ENCODE results near the gene MRTFB.
"Not testable (repeated sequence)": the region's sequence is repeated elsewhere in the genome, so short reads cannot be mapped to it uniquely, and the experiment has no call there.

Gene MRTFB, protein sequence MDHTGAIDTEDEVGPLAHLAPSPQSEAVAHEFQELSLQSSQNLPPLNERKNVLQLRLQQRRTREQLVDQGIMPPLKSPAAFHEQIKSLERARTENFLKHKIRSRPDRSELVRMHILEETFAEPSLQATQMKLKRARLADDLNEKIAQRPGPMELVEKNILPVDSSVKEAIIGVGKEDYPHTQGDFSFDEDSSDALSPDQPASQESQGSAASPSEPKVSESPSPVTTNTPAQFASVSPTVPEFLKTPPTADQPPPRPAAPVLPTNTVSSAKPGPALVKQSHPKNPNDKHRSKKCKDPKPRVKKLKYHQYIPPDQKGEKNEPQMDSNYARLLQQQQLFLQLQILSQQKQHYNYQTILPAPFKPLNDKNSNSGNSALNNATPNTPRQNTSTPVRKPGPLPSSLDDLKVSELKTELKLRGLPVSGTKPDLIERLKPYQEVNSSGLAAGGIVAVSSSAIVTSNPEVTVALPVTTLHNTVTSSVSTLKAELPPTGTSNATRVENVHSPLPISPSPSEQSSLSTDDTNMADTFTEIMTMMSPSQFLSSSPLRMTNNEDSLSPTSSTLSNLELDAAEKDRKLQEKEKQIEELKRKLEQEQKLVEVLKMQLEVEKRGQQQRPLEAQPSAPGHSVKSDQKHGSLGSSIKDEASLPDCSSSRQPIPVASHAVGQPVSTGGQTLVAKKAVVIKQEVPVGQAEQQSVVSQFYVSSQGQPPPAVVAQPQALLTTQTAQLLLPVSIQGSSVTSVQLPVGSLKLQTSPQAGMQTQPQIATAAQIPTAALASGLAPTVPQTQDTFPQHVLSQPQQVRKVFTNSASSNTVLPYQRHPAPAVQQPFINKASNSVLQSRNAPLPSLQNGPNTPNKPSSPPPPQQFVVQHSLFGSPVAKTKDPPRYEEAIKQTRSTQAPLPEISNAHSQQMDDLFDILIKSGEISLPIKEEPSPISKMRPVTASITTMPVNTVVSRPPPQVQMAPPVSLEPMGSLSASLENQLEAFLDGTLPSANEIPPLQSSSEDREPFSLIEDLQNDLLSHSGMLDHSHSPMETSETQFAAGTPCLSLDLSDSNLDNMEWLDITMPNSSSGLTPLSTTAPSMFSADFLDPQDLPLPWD

DNA sequence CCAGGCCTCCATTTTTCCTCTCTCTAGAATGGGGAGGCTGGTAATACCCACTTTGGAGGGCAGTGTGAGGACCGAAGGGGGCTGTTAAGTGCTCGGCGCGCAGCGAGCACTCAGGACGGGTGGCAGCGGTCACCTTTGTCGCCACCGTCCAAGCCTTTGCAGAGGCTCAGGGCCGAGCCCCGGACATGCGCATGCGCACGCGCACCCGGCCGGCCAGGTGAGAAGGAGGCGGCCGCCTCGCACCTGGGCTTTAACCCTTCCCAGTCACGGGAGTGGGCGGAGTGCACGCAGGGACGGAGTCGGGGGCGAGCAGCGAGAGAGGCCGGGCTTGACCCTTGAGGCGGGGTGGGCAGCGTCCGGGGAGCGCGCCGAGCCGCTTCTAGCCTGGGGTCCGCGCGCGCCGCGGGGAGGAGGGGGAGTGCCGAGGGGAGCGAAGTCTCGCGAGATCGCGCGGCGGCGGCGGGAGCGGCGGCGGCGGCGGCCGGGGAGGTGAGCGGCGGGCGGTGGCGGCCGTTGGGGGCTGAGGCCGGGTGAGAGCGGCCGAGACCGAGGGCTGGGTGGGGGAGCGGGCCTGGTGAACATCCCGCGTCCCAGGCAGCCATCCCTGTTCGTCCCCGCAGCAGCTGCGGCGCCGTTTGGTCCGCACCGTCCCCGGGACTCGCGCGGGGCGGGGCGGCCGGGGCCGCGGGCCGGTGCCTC is at the start of gene MRTFB:
MRTFB (plus strand) TSS at position 443 of the 699 bp plus-strand sequence. CDS start 69,288 bp downstream, outside the sequence.
- FAIRE-seq = no peak

DNA sequence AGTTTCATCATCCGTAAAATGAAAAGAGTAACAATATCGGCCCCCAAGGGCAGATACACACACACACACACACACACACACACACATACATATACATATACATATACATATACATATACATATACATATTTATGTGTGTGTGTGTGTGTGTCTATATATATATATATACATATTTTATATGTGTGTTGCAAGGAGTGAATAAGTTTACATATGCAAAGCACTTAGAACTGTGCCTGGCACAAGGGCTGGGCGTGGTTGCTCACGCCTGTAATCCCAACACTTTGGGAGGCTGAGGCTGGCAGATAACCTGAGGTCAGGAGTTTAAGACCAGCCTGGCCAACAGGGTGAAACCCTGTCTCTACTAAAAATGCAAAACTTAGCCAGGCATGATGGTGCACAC is 47.6 kb upstream of the MRTFB start:
- FAIRE-seq = not testable (repeated sequence)

DNA sequence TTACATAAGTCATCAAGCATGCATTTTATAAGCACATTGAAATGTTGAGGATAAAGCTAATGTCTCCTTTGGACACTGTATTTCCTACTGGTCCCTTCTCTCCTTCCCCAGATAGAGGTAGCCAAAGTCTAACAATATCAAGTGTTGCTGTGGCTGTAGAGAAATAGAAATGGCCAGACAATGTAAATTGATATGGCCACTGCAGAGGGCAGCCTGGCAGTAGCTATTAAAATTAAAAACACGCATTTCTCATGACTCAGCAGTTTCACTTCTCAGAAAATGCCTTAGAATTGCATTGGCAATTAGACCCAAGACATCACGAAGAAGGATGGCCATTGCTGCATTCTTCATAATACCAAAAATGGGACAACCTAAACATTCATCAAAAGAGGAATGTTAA is 46.8 kb upstream of the MRTFB start:
- FAIRE-seq = no peak

DNA sequence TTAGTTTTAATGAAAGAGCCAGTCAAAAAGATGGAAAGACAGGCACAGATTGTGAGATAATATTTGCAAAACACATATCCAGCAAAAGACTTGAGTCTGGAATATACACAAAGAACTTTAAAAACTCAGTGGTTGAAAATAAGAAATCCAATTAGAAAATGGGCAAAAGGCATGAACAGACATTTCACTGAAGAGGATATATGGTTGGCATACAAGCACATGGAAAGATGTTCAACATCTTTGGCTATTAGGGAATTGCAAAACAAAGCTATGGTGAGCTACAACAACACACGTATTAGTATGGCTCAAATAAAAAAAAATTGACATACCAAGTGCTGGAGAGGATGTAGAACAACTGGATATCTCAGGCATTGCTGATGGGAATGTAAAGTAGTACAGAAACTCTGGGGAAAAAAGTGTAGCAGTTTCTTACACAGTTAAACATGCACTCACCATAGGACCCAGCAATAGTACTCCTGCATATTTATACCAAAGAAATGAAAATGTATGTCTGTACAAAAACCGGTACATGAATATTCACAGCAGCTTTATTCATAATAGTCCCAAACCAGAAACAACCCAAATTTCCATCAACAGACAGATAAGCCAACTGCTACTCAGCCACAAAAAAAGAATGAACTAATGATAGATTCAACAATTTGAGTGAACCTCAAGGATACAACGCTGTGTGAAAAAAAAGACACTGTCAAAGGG is 44.4 kb upstream of the MRTFB start:
- no peak for FAIRE-seq

DNA sequence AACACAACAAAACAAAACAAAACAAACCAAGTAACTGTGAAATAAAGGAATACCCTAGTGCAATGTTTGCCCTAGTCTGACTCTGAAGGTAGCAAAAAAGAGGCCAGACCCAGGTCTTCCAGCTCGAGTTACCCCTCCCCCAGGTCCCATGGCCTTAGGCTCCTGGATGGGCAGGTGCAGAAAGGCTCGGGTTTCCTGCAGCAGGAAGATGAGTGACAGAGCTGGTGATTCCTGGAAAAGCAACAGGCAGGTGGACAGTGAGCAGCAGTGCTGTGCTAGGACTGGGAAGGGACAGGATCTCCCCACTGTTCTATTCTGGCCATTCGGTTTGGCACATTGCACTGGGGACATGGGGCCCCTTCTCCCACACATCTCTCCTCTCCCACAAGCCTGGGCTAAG is 42.9 kb upstream of the MRTFB start:
- FAIRE-seq = no peak

DNA sequence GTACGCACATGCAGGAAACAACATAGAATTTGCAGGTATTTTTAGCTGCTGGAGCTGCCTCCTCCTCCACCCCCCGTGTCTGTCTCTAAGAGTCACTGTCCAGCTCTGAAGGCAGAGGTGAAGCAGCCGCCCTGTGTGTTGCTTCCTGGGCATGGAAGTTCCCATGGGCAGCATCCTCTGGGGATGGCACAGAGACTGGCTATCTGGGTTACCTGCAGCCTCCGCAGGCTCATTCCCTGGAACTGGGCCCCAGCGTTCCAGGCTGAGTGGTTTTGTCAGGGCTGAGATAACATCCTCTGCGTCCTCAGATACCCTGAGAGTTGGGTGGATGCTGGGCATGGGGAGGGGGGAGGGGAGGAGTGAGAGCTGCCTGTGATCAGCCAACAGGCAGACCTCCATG is 41.5 kb upstream of the MRTFB start:
- FAIRE-seq = no peak

DNA sequence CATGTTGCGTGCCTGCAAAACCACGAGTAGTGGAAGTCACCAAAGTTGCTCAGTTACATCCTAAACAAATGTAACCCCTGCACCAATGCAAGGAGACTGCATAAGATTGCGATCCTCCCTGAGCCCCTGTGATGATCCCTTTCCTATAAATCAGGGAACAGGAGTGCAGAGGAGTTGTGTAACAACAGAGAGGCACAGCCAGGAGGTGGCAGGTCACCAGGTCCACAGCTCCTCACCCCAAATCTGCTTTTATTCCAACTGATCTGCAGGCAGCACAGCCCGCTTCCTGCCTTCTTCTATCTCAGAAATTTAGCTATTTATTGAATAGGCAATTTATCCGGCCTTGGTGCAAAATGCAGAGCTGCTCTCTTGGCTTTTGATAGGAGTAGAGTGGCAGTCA is 36.0 kb upstream of the MRTFB start:
- FAIRE-seq = no peak

DNA sequence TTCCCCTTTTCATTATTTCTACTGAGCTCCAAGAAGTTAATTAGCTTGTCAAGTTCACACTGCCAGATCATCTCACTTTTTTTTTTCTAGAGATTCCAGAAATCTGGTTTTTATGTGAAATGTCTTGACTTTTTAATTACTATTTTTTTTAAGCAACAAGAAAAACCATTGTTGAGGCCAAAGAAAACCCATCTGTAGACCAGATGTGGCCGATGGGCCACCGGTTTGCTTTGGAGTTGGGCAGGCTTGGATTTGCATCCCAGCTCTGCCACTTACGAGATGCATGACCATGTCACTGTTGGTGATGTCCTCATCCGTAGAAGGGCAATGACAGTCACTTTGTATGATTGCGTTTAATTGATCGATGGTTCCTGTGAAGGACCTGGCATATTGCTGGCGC is 34.2 kb upstream of the MRTFB start:
- no peak for FAIRE-seq

DNA sequence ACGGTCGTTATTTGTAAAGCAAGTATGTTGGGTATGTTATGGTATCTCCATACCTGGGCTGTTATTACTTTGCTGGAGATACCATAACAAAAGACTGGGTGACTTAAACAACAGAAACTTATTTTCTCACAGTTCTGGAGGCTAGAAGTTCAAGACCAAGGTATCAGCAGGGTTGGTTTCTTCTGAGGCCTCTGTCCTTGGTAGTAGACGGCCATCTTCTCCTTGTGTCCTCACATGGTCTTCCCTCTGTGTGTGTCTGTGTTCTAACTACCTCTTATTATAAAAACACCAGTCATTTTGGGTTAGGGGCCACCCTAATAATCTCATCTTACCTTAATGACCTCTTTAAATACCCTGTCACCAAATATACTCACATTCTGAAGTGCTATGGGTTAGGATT is 33.2 kb upstream of the MRTFB start:
- no peak for FAIRE-seq

DNA sequence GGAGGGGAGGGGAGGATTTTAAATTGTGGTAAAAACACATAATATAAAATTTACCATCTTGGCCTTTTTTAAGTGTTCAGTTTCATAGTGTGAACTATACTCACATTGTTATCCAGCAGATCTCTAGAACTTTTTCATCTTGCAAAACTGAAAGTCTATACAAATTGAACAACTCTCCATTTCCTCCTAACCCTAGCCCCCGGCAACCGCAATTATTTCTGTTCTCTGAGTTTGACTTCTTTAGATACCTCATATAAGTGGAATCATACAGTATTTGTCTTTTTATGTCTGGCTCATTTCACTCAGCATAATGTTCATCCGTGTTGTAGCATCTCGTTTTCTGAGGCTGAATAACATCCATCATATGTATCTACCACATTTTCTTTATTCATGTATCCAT is 30.0 kb upstream of the MRTFB start:
- FAIRE-seq = no peak

DNA sequence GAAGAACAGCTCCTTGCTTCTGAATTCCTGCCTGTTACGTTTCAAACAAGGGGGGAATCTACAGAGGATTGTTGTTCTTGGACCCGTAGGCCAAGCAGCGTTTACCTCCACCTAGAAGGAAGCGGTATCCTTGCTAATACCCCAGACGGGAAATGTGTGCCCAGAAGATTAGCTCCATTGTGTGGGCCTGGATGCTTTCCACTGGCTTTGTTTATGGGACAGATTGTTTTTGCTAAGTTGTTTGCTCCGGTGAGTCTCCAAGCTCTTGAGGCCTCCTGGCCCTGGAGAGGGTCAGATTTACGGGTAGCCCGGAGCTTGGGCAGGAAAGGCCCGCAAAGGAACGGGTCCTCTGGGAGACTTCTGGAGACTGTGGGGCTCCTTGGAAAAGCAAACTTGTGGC is 28.4 kb upstream of the MRTFB start:
- no peak for FAIRE-seq

DNA sequence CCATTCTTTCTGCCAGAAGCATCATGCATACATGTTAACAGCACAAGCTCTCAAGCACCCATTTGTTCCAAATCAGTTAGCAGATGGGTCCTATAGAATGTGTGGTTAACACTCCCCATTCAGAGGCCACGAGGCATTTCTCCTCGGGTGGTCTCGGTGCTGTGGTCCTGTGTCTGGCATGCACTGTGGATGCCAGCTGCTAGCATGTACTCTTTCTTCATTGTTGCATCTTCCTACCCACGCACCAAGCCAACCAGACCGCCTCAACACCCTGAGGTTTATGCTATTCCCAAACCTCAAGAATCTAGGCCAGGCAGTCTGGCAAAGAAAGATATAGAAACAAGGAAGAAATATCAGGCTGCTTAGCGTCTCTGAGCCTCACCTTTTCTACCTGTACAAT is 27.8 kb upstream of the MRTFB start:
- no peak for FAIRE-seq

DNA sequence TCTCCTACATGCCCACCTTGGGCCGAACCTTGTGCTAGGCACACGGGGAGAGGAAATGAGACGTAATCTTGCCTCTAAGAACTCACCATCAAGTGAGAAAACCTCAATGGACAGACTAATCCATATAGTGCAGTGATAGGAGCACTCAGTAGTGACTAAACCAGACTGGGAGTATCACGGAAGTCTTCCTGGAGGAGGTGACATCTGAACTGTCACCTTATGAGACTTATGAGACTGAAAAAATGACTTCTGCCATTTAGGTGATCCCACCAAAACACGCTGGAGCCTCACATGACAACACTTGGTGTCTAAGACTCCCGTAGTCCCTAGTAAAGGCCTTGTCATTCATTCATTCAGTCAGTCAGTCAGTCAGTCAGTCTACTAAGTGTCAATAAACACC is 27.3 kb upstream of the MRTFB start:
- FAIRE-seq = no peak

DNA sequence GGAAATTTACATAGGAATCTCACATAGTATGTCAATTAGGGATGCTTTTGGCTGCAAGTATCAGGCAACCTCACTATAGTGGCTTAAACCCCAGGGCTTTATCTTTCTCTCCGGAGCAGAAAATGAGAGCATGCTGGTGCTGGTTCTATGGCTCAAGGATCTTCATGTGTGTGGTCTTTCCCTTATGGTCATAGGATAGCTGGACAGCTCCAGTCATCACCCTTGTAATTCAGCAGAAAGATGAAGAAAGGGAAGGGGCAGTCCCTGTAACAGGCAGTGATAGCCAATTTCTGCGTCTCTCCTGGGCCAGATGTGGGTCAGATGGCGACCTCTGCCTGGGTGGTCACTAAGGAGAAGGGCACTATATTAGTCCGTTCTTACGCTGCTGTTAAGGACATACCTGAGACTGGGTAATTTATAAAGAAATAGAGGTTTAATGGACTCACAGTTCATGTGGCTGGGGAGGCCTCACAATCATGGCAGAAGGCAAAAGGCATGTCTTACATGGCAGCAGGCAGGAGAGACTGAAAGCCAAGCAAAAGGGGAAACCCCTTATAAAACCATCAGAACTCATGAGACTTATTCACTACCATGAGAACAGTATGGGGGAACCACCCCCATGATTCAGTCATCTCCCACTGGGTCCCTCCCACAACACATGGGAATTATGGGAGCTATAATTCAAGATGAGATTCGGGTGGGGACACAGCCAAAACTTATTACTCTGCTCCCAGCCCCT is 23.8 kb upstream of the MRTFB start:
- FAIRE-seq = not testable (repeated sequence)

DNA sequence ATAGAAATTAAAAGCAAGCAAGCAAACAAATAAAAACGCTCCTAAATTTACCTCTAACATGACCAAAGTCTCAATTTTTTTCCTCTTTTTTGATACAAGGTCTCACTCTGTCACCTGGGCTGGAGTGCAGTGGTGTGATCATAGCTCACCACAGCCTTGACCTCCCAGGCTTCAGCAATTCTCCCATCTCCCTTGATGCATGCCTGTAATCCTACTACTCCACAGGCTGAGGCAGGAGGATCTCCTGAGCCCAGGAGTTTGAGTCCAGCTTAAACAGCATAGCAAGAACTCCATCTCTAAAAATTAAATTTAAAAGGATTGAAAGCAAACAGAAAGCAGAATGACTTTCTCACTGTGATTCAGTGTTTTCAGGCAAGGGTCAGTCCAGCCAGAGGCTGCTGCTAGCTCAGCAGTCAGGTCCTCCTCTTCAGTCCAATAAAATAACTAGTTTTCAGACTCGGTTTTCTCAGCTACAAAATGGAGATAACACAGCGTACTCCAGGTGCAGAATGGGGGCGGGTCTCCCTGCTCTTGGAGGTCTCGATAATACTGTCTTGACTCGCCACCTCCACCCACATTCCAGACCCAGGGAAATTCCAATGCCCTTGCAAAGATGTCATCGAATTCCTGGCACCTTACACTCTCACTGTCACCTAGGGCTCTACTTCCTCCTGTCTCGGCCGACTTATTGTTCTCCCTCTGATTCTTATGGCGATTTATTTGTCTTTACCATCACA is 20.7 kb upstream of the MRTFB start:
- no peak for FAIRE-seq

DNA sequence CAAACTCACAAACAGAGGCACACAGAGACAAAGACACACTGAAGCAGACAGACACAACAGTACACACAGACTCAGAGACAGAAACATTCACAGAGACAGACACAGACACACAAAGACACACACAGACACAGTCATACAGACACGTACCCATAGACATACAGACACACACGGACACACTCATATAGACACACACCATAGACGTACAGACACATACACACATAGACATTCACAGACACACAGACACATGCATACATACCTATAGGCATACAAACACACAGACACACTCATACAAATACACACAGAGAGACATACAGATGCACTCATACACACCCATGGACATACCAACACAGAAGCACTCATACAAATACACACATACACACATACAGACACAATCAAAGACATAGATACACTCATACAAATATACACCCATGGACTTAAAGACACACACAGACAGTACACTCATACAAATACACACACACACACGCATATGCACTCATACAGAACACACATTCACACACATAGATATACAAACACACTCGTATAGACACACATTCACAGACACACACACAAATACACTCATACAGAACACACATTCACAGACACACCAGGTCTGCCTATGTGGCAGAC is 19.9 kb upstream of the MRTFB start:
- FAIRE-seq = no peak

DNA sequence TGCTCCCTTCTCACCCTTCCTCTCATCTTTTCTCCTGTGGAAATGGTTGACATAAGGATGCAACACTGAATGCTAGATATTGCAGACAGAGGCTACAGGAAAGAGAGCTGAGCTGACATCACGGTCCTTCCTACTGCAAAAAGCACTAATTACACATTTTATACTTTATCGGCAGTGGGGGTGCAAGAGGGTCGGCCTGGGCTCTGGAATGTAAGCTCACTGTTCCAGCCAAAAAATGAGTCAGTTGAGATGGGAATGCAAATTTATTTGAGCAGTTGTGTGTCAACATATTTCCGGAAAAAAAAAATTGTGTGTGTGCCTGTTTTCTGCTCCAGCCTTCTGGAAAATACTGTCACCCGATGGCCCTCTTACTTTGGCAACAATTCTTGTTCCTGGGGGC is 14.1 kb upstream of the MRTFB start:
- no peak for FAIRE-seq

DNA sequence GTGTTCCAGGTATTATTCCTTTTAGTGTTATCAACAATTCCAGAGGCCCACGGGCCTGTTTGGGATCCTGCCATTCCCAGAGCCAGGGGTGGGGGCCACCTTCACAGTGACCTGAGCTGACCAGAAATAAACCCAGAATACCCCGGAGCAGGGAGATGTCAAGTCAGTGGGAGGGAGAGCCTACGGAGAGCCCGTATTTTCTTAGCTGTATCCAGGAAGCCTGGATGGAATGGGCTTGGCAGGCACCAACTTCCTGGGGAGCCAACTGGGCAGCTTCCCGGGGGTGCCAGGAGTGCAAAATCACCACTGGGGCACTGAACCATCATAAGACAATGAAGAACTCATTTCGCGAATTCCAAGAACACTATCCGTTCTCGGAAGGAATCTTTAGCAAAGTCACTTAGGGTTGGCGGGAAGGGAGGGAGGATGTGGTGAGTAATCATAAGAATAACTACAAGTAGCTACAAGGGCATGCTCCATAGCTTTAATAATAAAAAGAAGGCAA is 13.2 kb upstream of the MRTFB start:
- FAIRE-seq = no peak

DNA sequence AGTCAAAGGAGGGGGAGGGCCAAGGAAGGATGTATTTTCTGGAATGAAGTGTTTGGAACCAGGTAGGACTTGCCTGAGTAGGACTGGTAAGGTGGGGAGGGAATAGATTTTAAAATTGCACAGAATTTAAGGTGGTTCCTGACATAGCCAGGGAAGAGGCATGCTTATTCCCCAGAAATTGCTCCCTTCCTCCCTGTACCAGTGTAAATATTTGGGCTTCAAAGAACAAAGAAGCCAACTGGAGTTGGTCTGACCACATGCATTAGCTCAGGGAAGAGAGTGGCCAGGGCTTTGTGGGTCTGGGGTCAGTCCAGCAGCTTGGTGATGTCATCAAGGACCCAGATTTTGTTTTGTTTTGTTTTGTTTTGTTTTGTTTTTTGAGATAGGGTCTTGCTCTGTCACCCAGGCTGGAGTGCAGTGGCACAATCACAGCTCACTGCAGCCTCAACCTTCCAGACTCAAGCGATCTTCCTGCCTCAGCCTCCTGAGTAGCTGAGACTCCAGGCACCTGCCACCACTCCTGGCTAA is 9.3 kb upstream of the MRTFB start:
- no peak for FAIRE-seq

DNA sequence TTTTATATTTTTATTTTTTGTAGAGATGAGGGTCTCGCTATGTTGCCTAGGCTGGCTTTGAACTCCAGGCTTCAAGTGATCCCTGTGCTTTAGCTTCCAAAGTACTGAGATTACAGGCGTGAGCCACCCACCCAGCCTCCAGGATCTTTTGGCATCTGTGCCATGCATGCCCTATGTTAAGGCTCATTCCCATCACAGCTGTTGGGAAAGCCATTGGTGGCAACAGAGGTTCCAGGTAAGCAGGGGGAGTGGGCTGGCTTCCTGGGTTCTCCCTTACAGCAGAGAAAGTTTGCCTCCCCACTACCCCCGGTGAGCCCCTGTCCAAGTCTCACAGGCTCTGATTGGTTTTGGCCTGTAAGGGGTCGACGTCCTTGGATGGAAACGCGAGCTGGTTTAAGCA is 8.9 kb upstream of the MRTFB start:
- FAIRE-seq = no peak
